ENCODE data around the gene OARD1. TPM values are rescaled to one million over a fixed set of nuclear protein-coding genes. Genes with fewer than 3 reads are reported as not detected.

Gene OARD1
- total RNA-seq, 6 donors from 2014 or later: 10.0 to 27.3 (median 20.0) TPM

DNA sequence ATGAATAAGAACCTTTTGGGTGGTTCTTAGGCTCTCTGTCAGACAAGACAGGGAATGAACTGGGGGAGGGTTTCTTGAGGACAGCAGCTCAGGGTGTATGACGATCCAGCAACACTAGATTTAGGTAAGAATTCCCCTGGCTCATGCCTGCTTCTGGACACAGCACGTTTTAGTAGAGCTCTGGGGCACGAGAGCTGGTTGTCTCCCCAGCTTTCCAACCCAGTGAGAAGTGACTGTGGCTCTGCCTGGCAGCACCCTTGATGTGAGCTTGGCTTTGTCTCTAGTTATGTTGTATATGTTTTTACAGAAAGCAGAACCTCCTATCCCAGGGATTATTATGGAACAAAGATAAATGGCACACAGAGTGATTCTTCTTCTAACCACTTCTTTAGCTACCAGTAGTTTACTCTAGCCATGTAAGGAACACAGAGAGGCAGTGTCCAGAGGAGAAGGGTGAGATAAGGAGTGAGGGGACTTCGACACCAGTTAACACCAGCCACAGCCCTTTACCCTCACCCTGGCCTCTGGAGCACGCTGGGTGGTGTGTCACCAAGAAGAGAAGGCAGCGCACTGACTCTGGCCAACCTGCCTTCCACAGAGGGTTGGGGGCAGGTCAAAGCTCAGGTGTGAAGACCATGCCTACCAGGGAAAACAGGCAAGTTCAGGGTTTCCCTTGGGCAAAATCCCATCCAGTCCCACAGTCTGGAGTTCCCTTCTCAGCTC, 15.2 kb downstream of the OARD1 start:
- Histone ChIP-seq H3K4me3 (no peak overlapping the region), H3K27ac (no peak overlapping the region), H3K27me3 (no peaks in the 10 kb centered on the region), H3K36me3 (peaks cover 0 to 5% (median 0%) of the 10 kb centered on the region in 4 donors), H3K9me3 (no peaks in the 10 kb centered on the region), H3K4me1 (peaks cover 2 to 10% (median 3%) of the 10 kb centered on the region in 4 donors)
- DNase-seq (no peak), ATAC-seq (ENCODE audit: low FRiP score in 2 of 2) (no peak)
- WGBS, 2 donors: 93 to 95% methylated on average over 4 to 6 of the region's 6 CpGs
- TF ChIP-seq EP300 (IDR thresholded peaks at IDR 0.05): no peak
- TF ChIP-seq, protein P1, sequence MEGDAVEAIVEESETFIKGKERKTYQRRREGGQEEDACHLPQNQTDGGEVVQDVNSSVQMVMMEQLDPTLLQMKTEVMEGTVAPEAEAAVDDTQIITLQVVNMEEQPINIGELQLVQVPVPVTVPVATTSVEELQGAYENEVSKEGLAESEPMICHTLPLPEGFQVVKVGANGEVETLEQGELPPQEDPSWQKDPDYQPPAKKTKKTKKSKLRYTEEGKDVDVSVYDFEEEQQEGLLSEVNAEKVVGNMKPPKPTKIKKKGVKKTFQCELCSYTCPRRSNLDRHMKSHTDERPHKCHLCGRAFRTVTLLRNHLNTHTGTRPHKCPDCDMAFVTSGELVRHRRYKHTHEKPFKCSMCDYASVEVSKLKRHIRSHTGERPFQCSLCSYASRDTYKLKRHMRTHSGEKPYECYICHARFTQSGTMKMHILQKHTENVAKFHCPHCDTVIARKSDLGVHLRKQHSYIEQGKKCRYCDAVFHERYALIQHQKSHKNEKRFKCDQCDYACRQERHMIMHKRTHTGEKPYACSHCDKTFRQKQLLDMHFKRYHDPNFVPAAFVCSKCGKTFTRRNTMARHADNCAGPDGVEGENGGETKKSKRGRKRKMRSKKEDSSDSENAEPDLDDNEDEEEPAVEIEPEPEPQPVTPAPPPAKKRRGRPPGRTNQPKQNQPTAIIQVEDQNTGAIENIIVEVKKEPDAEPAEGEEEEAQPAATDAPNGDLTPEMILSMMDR (IDR thresholded peaks at IDR 0.05): no peak
- TF ChIP-seq POLR2AphosphoS5 (IDR thresholded peaks at IDR 0.05): no peak

DNA sequence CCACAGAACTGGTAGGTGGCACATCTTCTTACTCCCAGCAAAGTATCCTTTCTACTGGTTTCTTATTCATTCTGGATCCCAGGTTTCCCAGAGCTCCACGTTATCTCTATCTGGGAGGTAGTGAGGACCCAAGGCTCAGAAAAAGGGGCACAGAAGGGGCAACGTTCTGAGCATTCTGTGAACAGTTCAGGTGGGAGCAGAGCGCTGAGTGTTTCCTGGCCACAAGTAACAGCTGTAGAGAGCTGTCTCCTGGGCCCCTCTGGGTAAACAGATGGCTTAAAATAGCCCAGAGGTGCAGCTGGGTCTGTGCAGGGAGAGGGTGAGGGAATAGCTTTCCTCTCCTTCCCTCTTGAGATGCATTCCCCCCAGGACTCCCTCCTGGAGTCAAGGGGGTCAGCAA, 17.0 kb downstream of the OARD1 start:
- Histone ChIP-seq H3K9me3 (no peaks in the 10 kb centered on the region), H3K36me3 (no peaks in the 10 kb centered on the region), H3K4me3 (no peak overlapping the region), H3K4me1 (peaks cover 0 to 6% (median 4%) of the 10 kb centered on the region in 4 donors), H3K27ac (no peak overlapping the region), H3K27me3 (no peaks in the 10 kb centered on the region)
- ATAC-seq (ENCODE audit: low FRiP score in 2 of 2): no peak
- WGBS, 2 donors: 62 to 75% methylated on average over 3 of the region's 3 CpGs
- DNase-seq: no peak
- no peak for TF ChIP-seq POLR2A (IDR thresholded peaks at IDR 0.05)
- TF ChIP-seq EP300 (IDR thresholded peaks at IDR 0.05): no peak
- TF ChIP-seq, protein P1 (IDR thresholded peaks at IDR 0.05): no peak
- TF ChIP-seq POLR2AphosphoS5 (IDR thresholded peaks at IDR 0.05): no peak

DNA sequence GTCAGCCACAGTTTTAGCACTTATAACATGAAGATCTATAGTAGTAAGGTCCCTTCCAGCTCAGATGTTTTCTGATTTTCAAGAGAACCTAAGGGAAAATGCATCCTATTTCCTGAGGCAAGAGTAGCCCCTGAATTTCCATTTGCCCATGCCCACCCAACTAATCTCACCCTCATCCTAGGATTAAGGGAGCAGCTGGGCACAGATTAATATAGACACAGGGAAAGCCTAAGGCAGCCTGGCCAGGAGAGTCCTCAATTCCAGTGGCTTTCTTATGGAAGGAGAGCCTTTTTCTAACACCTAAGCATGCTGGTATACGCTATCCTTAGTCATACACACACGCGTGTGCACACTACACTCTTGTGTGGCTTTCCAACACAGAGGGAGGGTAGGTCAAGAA, 17.6 kb downstream of the OARD1 start:
- Histone ChIP-seq H3K9me3 (no peaks in the 10 kb centered on the region), H3K4me3 (no peak overlapping the region), H3K36me3 (no peaks in the 10 kb centered on the region), H3K27me3 (no peaks in the 10 kb centered on the region), H3K4me1 (peaks cover 0 to 6% (median 4%) of the 10 kb centered on the region in 4 donors), H3K27ac (no peak overlapping the region)
- 94 to 98% methylated on average over 3 of the region's 3 CpGs for WGBS, 2 donors
- DNase-seq: no peak
- TF ChIP-seq EP300 (IDR thresholded peaks at IDR 0.05) (no peak), POLR2AphosphoS5 (IDR thresholded peaks at IDR 0.05) (no peak), POLR2A (IDR thresholded peaks at IDR 0.05) (no peak)
- TF ChIP-seq, protein P1 (IDR thresholded peaks at IDR 0.05): no peak
- no peak for ATAC-seq (ENCODE audit: low FRiP score in 2 of 2)

DNA sequence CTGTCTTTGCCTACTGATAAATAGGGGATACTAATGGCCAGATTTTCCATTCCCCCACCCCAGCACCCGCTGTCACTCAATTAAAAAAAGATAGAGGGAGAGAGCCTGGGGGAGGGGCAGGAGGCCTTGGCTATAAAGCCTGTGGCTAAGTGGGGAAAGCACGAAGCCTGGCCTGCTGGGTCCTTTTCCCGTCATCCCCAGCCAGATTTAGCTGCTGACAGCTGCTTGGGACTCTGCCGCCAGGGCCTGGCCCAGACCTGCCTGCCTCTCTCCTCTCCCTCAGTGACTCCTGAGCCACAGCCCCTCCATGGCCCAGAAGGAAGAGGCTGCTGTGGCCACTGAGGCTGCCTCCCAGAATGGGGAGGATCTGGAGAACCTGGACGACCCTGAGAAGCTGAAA, 19.1 kb downstream of the OARD1 start, which contains the start of gene APOBEC2:
Gene APOBEC2, plus strand, starts transcription at position 162 of the 400 bp plus-strand sequence. Its CDS starts 146 bp downstream, at position 308.
- WGBS, 2 donors: 73 to 74% methylated on average over 5 of the region's 5 CpGs
- no peak within 1 kb of the TSS for H3K4me3 ChIP-seq
- no peaks in the 10 kb centered on the region for H3K9me3 ChIP-seq
- peaks cover 0 to 6% (median 4%) of the 10 kb centered on the region in 4 donors for H3K4me1 ChIP-seq
- no peak within 1 kb of the TSS for H3K27ac ChIP-seq
- no peaks in the 10 kb centered on the region for H3K36me3 ChIP-seq
- TF ChIP-seq EP300 (IDR thresholded peaks at IDR 0.05): no peak
- TF ChIP-seq POLR2AphosphoS5 (IDR thresholded peaks at IDR 0.05): no peak
- no peak for TF ChIP-seq POLR2A (IDR thresholded peaks at IDR 0.05)
- TF ChIP-seq, protein P1 (IDR thresholded peaks at IDR 0.05): no peak
- ATAC-seq (ENCODE audit: low FRiP score in 2 of 2) (no peak), DNase-seq (no peak)
- no peaks in the 10 kb centered on the region for H3K27me3 ChIP-seq

DNA sequence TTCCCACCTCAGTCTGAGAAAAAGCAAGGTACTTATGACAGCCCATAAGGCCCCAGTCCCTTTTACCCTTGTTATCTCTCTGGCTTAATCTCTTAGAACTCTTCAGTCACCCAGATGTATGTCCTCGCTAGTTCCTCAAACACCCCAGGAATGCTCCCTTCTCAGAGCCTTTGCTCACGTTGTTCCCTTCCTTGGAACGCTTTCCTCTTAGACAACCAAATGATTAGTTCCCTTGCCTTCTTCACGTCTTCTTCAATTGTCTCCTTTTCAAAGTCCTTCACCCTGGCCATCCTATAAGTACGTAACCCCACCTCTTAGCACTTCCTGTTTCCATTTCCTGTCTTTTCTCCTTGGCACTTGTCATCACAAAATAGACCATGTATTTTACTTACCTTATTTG, 20.3 kb downstream of the OARD1 start:
- WGBS, 2 donors: 56 to 64% methylated on average over 5 of the region's 5 CpGs
- Histone ChIP-seq H3K36me3 (no peaks in the 10 kb centered on the region), H3K27ac (no peak overlapping the region), H3K4me3 (no peak overlapping the region), H3K9me3 (no peaks in the 10 kb centered on the region), H3K4me1 (peaks cover 0 to 6% (median 4%) of the 10 kb centered on the region in 4 donors), H3K27me3 (no peaks in the 10 kb centered on the region)
- no peak for TF ChIP-seq EP300 (IDR thresholded peaks at IDR 0.05)
- TF ChIP-seq, protein P1 (IDR thresholded peaks at IDR 0.05): no peak
- no peak for TF ChIP-seq POLR2A (IDR thresholded peaks at IDR 0.05)
- TF ChIP-seq POLR2AphosphoS5 (IDR thresholded peaks at IDR 0.05): no peak
- no peak for DNase-seq
- peak in 1 of 2 donors; percentile 24 for ATAC-seq (ENCODE audit: low FRiP score in 2 of 2)
